Measurements from ENCODE around the gene PLXNB2. TPM values are rescaled to one million over a fixed set of nuclear protein-coding genes. Genes with fewer than 3 reads are reported as not detected.

PLXNB2 gene
- polyA plus RNA-seq, 1 of the 3 experiments (the other 2 are of a cell fraction): 108 TPM

GRCh38 chr22:50285568-50286229 lies 21.7 kb downstream of the PLXNB2 start:
- H3K4me1 ChIP-seq (ENCODE audit: control insufficient read depth in 1 of 2, insufficient read depth in 2 of 2, low read depth in 1 of 2, low read length in 1 of 2): peaks cover 0 to 9% of the 10 kb centered on the region in 2 experiments; a peak in 1 of 4 replicates
- no peak overlapping the region for H3K9ac ChIP-seq
- no peak overlapping the region for H3K4me2 ChIP-seq
- H3K27ac ChIP-seq (ENCODE audit: low read depth in 2 of 2, low read length in 1 of 2): no peak overlapping the region
- 99% methylated on average over 11 of the region's 34 CpGs for WGBS (ENCODE audit: low lambda C conversion rate)
- peaks cover 43% of the 10 kb centered on the region for H3K79me2 ChIP-seq (ENCODE audit: insufficient read depth)
- no peaks in the 10 kb centered on the region for H3K27me3 ChIP-seq (ENCODE audit: insufficient read depth)
- ChIA-PET CTCF (interaction anchor here (0.6 kb wide), 1 partner anchor 10 kb away, joined by 3 read pairs; no protein-coding TSS in a partner anchor), POLR2A (no interaction called here)
- H2AFZ ChIP-seq (ENCODE audit: low read depth): no peak overlapping the region
- no peaks in the 10 kb centered on the region for H3K9me3 ChIP-seq
- peaks cover 17 to 77% of the 10 kb centered on the region in 2 experiments for H3K36me3 ChIP-seq (replicated peaks in 1 of 2; ENCODE audit: control insufficient read depth in 1 of 2, insufficient read depth in 2 of 2, low read length in 1 of 2)
- peaks cover 51% of the 10 kb centered on the region for H4K20me1 ChIP-seq (ENCODE audit: insufficient read depth)
- TF ChIP-seq EZH2phosphoT487 (IDR thresholded peaks at IDR 0.05; ENCODE audit: borderline replicate concordance, low read depth) (no peak), NFIC (IDR thresholded peaks at IDR 0.05; ENCODE audit: borderline replicate concordance) (no peak), NRF1 (IDR thresholded peaks at IDR 0.05; ENCODE audit: low read depth, low read length) (no peak), MEF2A (IDR thresholded peaks at IDR 0.05; ENCODE audit: borderline replicate concordance, low read depth) (no peak), FOSL2 (IDR thresholded peaks at IDR 0.05; ENCODE audit: borderline replicate concordance, low read depth) (no peak), IRF3 (IDR thresholded peaks at IDR 0.05; ENCODE audit: low read depth, low read length) (no peak), RXRA (IDR thresholded peaks at IDR 0.05; ENCODE audit: borderline replicate concordance, low read depth) (no peak), RFX5 (IDR thresholded peaks at IDR 0.05; ENCODE audit: low read length) (no peak), TAF1 (IDR thresholded peaks at IDR 0.05; ENCODE audit: borderline replicate concordance, low read depth, low read length) (no peak), YY1 (IDR thresholded peaks at IDR 0.05; ENCODE audit: low read depth) (no peak), ELF1 (IDR thresholded peaks at IDR 0.05) (no peak), FOXM1 (IDR thresholded peaks at IDR 0.05; ENCODE audit: low read depth) (no peak)
- H3K9me2 ChIP-seq: no peaks in the 10 kb centered on the region
- no peak overlapping the region for H3K4me3 ChIP-seq (ENCODE audit: low read depth in 2 of 2, low read length in 1 of 2)
- H3F3A ChIP-seq (replicated peaks; ENCODE audit: insufficient read depth): no peaks in the 10 kb centered on the region
- DNase-seq: no peak

GRCh38 chr22:50284479-50284878 lies 23.0 kb downstream of the PLXNB2 start:
- TF ChIP-seq REST (IDR thresholded peaks at IDR 0.05; ENCODE audit: low read depth, low read length): peak; percentile 56; the same call in 1 of the 2 replicates
- no peak for TF ChIP-seq ZBTB33 (IDR thresholded peaks at IDR 0.05; ENCODE audit: borderline replicate concordance, low read depth)
- Histone ChIP-seq H4K20me1 (ENCODE audit: insufficient read depth) (peaks cover 39% of the 10 kb centered on the region), H2AFZ (ENCODE audit: low read depth) (no peak overlapping the region), H3K9ac (no peak overlapping the region), H3K27me3 (ENCODE audit: insufficient read depth) (no peaks in the 10 kb centered on the region), H3K4me2 (no peak overlapping the region), H3K4me1 (ENCODE audit: control insufficient read depth in 1 of 2, insufficient read depth in 2 of 2, low read depth in 1 of 2, low read length in 1 of 2) (peaks cover 0 to 9% of the 10 kb centered on the region in 2 experiments; a peak in 1 of 4 replicates), H3K36me3 (replicated peaks in 1 of 2; ENCODE audit: control insufficient read depth in 1 of 2, insufficient read depth in 2 of 2, low read length in 1 of 2) (peaks cover 15 to 76% of the 10 kb centered on the region in 2 experiments), H3F3A (replicated peaks; ENCODE audit: insufficient read depth) (no peaks in the 10 kb centered on the region), H3K79me2 (ENCODE audit: insufficient read depth) (peaks cover 31% of the 10 kb centered on the region), H3K4me3 (ENCODE audit: low read depth in 2 of 2, low read length in 1 of 2) (no peak overlapping the region), H3K9me3 (no peaks in the 10 kb centered on the region), H3K9me2 (no peaks in the 10 kb centered on the region), H3K27ac (ENCODE audit: low read depth in 2 of 2, low read length in 1 of 2) (no peak overlapping the region)
- ChIA-PET POLR2A (no interaction called here), CTCF (interaction anchor here (1.2 kb wide), 1 partner anchor 8 kb away, joined by 7 read pairs; no protein-coding TSS in a partner anchor)
- no peak for DNase-seq
- 96% methylated on average over 3 of the region's 13 CpGs for WGBS (ENCODE audit: low lambda C conversion rate)

Data from SK-N-SH (cell line).